Measurements from ENCODE around the gene EIF6. TPM values are rescaled to one million over a fixed set of nuclear protein-coding genes. Genes with fewer than 3 reads are reported as not detected.

The EIF6 gene
- total and polyA plus RNA-seq, 9 of the 15 experiments (the other 6 are each of a cell fraction or from before 2014, with no cell fraction given), result 165 to 832 (median 229) TPM

DNA sequence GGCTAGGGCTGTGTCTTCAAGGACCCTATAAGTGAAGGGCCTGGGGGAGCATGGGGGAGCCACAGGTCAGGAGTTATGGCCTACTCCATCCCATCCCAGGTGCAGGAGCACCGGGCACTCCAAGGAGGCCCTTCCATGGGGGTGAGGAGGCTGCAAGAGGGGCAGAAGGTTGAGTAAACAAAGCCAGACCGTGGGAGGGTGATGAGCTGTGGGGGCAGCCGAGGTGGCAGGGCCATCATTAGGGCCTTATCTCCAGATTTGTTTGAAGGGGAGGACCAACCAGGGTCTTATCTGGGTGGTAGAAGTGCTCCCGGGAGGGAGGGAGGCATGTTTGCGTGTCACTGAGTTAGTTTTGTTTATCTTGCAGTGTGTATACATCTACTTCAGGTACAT is 9.7 kb upstream of the EIF6 start (continued):
- TF ChIP-seq, protein P1, sequence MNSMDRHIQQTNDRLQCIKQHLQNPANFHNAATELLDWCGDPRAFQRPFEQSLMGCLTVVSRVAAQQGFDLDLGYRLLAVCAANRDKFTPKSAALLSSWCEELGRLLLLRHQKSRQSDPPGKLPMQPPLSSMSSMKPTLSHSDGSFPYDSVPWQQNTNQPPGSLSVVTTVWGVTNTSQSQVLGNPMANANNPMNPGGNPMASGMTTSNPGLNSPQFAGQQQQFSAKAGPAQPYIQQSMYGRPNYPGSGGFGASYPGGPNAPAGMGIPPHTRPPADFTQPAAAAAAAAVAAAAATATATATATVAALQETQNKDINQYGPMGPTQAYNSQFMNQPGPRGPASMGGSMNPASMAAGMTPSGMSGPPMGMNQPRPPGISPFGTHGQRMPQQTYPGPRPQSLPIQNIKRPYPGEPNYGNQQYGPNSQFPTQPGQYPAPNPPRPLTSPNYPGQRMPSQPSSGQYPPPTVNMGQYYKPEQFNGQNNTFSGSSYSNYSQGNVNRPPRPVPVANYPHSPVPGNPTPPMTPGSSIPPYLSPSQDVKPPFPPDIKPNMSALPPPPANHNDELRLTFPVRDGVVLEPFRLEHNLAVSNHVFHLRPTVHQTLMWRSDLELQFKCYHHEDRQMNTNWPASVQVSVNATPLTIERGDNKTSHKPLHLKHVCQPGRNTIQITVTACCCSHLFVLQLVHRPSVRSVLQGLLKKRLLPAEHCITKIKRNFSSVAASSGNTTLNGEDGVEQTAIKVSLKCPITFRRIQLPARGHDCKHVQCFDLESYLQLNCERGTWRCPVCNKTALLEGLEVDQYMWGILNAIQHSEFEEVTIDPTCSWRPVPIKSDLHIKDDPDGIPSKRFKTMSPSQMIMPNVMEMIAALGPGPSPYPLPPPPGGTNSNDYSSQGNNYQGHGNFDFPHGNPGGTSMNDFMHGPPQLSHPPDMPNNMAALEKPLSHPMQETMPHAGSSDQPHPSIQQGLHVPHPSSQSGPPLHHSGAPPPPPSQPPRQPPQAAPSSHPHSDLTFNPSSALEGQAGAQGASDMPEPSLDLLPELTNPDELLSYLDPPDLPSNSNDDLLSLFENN (IDR thresholded peaks at IDR 0.05; ENCODE audit: low read depth in 2 of 2, low read length in 2 of 2), result no peak
- TF ChIP-seq NEUROD1 (IDR thresholded peaks at IDR 0.05; ENCODE audit: borderline replicate concordance, low read depth, low read length, partially characterized antibody) (no peak), ZNF263 (CRISPR knock-in tag; IDR thresholded peaks at IDR 0.05; ENCODE audit: borderline replicate concordance) (peak; percentile 42; the same call in 1 of the 2 replicates), CBFB (CRISPR knock-in tag; IDR thresholded peaks at IDR 0.05) (no peak), HIVEP1 (CRISPR knock-in tag; IDR thresholded peaks at IDR 0.05) (no peak), CBX5 (IDR thresholded peaks at IDR 0.05; ENCODE audit: borderline replicate concordance, low read depth) (no peak), SMAD1 (IDR thresholded peaks at IDR 0.05; ENCODE audit: low read depth, low read length, partially characterized antibody) (no peak), EGR1 (conservative IDR thresholded peaks at IDR 0.05) (0 out of 2 replicates have a peak, but pooled peaks have one; percentile 15), CC2D1A (IDR thresholded peaks at IDR 0.05) (no peak), ZNF408 (CRISPR knock-in tag; IDR thresholded peaks at IDR 0.05; ENCODE audit: low read depth) (no peak), ZNF57 (CRISPR knock-in tag; IDR thresholded peaks at IDR 0.05) (no peak), ZNF696 (CRISPR knock-in tag; conservative IDR thresholded peaks at IDR 0.05) (no peak), EHMT2 (IDR thresholded peaks at IDR 0.05) (no peak), JUNB (CRISPR knock-in tag; conservative IDR thresholded peaks at IDR 0.05) (no peak), NCOA4 (IDR thresholded peaks at IDR 0.05; ENCODE audit: partially characterized antibody) (no peak)
- TF ChIP-seq, protein P2, sequence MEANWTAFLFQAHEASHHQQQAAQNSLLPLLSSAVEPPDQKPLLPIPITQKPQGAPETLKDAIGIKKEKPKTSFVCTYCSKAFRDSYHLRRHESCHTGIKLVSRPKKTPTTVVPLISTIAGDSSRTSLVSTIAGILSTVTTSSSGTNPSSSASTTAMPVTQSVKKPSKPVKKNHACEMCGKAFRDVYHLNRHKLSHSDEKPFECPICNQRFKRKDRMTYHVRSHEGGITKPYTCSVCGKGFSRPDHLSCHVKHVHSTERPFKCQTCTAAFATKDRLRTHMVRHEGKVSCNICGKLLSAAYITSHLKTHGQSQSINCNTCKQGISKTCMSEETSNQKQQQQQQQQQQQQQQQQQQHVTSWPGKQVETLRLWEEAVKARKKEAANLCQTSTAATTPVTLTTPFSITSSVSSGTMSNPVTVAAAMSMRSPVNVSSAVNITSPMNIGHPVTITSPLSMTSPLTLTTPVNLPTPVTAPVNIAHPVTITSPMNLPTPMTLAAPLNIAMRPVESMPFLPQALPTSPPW (CRISPR knock-in tag; IDR thresholded peaks at IDR 0.05), result no peak
- TF ChIP-seq, protein P3, sequence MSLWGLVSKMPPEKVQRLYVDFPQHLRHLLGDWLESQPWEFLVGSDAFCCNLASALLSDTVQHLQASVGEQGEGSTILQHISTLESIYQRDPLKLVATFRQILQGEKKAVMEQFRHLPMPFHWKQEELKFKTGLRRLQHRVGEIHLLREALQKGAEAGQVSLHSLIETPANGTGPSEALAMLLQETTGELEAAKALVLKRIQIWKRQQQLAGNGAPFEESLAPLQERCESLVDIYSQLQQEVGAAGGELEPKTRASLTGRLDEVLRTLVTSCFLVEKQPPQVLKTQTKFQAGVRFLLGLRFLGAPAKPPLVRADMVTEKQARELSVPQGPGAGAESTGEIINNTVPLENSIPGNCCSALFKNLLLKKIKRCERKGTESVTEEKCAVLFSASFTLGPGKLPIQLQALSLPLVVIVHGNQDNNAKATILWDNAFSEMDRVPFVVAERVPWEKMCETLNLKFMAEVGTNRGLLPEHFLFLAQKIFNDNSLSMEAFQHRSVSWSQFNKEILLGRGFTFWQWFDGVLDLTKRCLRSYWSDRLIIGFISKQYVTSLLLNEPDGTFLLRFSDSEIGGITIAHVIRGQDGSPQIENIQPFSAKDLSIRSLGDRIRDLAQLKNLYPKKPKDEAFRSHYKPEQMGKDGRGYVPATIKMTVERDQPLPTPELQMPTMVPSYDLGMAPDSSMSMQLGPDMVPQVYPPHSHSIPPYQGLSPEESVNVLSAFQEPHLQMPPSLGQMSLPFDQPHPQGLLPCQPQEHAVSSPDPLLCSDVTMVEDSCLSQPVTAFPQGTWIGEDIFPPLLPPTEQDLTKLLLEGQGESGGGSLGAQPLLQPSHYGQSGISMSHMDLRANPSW (CRISPR knock-in tag; IDR thresholded peaks at IDR 0.05), result no peak
- TF ChIP-seq, protein P4, sequence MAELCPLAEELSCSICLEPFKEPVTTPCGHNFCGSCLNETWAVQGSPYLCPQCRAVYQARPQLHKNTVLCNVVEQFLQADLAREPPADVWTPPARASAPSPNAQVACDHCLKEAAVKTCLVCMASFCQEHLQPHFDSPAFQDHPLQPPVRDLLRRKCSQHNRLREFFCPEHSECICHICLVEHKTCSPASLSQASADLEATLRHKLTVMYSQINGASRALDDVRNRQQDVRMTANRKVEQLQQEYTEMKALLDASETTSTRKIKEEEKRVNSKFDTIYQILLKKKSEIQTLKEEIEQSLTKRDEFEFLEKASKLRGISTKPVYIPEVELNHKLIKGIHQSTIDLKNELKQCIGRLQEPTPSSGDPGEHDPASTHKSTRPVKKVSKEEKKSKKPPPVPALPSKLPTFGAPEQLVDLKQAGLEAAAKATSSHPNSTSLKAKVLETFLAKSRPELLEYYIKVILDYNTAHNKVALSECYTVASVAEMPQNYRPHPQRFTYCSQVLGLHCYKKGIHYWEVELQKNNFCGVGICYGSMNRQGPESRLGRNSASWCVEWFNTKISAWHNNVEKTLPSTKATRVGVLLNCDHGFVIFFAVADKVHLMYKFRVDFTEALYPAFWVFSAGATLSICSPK (IDR thresholded peaks at IDR 0.05; ENCODE audit: borderline replicate concordance), result no peak
- TF ChIP-seq, protein P5, sequence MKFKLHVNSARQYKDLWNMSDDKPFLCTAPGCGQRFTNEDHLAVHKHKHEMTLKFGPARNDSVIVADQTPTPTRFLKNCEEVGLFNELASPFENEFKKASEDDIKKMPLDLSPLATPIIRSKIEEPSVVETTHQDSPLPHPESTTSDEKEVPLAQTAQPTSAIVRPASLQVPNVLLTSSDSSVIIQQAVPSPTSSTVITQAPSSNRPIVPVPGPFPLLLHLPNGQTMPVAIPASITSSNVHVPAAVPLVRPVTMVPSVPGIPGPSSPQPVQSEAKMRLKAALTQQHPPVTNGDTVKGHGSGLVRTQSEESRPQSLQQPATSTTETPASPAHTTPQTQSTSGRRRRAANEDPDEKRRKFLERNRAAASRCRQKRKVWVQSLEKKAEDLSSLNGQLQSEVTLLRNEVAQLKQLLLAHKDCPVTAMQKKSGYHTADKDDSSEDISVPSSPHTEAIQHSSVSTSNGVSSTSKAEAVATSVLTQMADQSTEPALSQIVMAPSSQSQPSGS (CRISPR knock-in tag; IDR thresholded peaks at IDR 0.05), result no peak

All from K562 (cell line).